T1000 (cell line): ENCODE measurements around the gene KLF7.

Experiments
- DNase-seq: peaks from one replicate; lab custom pipeline; 2025; ENCODE audit warnings: mixed read lengths; lab: John Stamatoyannopoulos, UW

KLF7 gene

GRCh38 chr2:207165121-207166038 is at the start of gene KLF7:
Gene KLF7 (minus strand): TSS chr2:207165948. CDS start chr2:207165568, 380 bp downstream.
- no peak for DNase-seq

DNA sequence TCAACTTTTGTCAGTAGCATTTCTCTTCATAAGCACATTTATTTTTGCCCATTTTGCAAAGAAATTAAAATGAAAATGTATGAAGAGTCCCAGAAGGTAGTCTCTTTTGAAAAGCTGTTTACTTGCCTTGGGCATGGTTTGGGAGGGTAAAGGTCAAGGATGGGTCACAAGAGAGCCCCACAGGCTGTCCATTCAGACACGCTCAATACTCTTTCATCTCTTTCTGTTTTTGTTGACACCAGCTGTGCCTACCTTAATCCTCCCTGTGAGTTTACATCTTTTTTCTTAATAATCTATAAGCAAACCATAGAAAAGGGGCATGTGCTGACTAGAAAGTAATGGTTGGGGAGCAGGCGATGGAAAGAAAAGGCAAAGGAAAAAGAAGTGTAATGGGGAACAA is 49.6 kb upstream of the KLF7 start:
- no peak for DNase-seq

GRCh38 chr2:207214446-207214845 is 48.7 kb upstream of the KLF7 start:
- no peak for DNase-seq

DNA sequence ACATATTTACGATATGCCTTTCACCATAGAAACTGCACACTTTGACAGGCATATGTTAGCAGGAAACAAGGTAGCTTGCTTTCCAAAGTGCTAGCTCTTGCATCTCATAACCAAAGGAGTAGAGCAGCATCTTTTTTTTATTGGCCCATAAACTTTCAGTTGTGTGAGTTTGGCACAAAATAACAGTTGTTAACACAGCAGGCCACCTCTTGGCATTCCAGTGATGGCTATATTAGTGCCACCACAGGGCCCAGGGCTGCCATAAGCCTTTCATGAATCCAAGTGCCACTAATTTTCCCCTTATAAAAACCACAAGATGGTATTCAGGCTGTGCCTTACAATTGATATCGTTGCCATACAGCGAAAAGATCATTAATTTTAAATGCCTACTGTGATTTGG is 40.3 kb upstream of the KLF7 start:
- DNase-seq: no peak

DNA sequence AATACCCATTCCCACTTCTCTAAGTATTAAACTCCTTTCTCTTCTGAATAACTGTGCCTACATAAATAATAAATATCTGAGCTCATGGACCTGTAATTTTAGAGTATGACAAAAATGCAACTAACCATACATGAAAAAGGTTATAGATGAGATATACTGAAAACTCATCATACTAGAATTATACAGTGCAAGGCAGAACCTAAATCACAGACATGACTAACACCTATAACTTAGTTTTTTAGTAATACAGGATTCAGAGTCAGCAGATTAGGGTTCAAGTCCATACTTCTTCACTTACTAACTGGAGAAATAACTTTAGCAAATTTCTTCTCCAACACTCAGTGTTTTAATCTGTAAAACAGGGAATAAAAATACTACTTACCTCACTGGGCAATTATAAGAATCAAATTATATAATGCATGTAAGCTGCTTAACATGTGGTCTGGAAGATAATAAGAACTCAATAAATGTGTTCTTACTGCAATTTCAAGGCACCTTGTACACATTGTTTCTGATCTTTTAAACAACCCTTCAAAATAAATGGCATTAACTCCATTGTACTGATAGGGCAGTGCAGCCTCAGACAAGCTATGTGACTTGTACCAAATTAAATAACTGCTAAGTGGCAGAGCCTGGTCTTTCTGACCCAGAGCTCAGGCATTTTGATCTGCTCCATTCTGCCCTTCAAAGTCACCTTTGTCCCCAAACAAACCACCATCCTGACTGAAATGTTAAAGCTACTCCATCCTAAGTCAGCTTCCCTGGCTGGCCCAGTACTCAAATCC is 39.6 kb upstream of the KLF7 start:
- DNase-seq: no peak

DNA sequence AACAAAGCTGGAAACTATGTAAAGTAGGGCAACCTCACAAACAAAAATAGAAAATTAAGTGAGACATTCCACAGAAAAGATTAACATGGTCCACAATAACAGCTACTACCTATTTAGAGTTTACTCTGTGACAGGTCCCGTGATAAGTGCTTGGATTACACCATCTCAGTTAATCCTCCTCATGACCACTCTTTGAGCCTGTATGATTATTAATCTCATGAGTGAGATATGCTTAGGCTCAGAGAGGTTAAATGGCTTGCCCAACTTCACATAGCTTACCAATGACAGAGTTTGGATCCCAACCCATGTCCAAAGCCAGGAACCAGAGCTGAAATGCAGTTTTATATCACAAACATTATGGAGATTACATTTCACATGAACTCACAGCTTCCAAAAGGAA is 37.3 kb upstream of the KLF7 start:
- DNase-seq: no peak

DNA sequence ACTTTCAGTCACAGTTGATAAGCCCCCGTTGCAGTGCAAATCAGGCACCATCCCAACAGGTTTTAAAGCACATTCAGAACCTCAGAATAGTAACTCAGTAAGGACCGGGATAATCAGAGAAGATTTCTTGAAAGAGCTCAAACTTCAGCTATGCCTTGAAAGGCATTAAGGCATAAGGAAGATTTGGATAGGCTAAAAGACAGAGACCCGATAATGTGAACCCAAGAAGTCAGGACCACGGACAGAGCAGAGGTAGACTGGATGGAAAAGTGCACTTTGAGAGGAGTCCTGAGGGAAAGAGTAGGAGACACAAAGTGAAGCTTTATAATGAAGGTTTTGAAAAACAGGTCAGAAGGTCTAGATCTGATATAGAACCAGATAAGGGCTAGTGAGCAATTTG is 36.9 kb upstream of the KLF7 start:
- peak; percentile 22 for DNase-seq

- no peak for DNase-seq
Measured at GRCh38 chr2:207201416-207201815, 35.7 kb upstream of the KLF7 start.

GRCh38 chr2:207200136-207200535 is 34.4 kb upstream of the KLF7 start:
- no peak for DNase-seq

DNA sequence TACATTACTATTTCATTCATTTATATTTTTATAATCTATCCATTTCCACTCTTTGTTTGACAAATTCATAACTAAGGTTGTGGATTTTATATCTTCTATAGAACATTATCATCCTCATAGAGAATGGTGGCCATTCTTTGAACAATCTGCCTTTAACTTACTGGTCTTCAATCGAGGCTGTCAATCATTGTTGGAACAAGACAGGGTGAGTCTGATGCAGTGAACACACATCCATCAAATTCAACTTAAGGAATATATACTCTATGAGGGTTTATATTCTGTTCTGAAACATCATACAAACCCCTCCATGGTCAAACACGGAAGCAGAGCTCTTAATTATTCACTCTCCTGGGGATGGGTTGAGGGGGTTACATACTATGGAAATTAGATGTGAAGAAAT is 28.3 kb upstream of the KLF7 start:
- DNase-seq: no peak

- no peak for DNase-seq
Measured at GRCh38 chr2:207188626-207189419, 23.1 kb upstream of the KLF7 start.

GRCh38 chr2:207185372-207185771 is 19.6 kb upstream of the KLF7 start:
- no peak for DNase-seq

- no peak for DNase-seq
Measured at GRCh38 chr2:207184768-207185167, 19.0 kb upstream of the KLF7 start.

DNA sequence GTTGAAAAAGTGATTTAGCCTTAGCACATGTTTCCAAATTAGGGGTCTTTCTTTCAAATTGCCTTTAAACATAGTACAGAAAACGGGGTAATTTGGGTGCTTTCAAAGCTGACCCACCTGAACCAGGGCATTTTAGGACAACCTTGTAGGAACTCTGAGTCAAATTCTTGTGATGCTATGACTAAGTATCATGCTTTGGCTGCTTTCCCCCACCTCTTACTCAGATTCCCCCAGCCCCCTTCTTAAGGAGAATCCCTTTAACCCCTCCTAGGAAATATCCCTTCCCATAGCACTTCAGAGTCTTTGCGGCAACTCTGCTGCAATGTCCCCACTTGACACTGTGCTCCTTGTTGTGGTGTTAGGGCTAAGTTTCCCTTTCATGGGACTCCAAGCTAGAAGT is 18.6 kb upstream of the KLF7 start:
- DNase-seq: no peak

DNA sequence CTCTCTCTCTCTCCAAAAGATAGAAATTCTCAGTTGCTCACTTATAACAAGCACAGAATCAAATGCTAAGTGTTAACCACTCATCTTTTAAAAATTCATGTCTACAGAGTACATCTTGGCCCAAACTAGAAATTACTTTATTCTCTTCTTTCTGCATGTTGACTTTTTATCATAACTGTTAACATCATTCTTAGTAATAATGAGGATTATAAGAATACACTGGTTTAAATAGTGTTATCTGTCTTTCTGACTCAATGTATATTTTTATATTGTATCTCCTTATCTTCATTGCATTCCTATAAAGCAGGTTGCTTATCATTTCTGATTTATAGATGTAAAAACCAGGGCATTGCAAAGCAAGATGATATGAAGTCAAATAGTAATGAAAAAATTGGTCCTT is 17.8 kb upstream of the KLF7 start:
- DNase-seq: no peak

DNA sequence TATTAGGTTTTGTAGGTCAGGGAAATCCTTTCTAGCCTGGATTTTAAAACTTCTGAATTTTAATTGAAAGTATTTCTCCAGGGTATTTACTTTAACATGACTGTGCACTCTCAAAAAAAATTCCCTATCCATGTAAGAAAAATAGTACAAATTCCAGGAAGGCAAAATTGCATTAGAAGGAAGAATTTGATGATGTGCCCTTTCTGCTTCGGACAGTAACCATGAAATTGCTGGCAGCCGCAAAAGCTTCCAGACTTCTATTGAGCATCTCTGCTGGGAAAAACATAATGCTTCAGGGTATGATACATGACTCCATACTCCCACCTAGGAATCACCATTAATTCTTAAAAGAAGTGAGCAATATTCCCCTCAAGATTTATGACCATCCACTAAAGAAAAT is 17.2 kb upstream of the KLF7 start:
- no peak for DNase-seq

DNA sequence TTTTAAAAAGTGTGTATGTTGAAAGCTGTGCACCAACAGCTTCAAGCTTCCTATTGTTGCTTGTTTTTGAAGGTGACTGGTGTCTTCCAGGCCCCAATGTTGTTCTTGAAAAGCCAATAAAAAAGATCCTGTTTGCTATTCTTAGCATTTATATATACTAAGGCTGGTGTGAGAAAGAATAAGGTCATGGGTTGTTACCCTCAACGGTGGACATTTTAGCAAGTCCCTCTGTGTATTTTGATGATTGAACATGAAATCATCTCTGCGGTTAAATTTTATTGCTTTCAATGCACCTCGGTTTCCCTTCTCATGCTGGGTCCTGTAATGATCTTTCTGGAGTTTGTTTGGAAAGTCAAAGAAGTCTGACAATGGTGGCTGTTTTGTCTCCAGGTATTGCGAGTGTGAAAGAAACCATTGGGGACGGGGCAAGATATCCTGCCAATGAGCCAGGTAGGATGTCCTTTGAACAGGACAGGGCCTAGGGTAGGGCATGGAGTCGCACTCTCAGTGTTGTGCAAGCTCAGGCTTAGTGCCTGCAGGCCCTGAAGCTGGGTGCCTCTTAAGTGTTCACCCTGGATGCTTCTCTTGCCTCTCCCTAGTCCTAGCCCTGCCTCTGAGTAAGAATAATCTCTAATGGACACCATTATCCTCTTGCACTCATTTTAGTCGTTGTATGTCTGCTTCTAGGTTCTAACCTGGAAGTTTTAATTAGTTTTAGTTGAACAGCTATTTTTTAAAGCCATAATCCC is 16.0 kb upstream of the KLF7 start:
- no peak for DNase-seq

DNA sequence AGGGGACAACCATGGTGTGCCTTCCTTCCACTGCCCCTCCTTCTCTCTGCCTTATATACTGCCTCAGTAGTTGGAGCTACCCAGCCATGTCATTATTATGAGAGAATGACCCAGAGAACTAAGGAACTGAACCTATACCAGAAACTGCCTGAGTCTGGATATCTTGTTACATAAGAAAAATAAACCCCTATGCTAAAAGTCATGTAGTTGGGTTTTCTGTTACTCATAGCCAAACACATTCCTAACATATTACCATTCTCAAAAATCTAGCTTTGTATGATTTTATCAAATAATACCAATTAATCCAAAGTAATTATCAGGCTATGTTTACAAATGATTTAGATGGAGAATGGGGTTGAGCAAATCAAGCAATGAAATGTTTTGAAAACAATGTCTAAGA is 15.0 kb upstream of the KLF7 start:
- DNase-seq: no peak

- no peak for DNase-seq
Measured at GRCh38 chr2:207176247-207176646, 10.5 kb upstream of the KLF7 start.

DNA sequence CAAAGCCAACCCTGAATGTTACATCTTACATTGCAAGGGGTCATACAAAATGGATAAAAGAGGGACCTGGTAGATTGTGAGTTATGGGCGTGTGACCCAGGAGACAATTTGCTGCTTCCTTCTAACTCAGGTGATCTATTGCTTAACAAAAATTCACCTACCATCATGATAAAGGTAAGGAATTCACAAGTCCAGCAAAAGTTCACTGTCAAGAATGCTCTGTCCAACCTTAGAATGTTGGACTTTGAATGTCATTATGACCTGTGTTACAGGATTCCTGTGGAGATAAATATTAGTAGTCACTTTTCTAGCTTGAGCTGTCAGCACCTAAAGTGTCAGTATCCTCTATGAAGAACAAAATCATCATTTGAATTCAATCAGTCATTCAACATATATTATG is 7.9 kb upstream of the KLF7 start:
- DNase-seq: no peak

DNA sequence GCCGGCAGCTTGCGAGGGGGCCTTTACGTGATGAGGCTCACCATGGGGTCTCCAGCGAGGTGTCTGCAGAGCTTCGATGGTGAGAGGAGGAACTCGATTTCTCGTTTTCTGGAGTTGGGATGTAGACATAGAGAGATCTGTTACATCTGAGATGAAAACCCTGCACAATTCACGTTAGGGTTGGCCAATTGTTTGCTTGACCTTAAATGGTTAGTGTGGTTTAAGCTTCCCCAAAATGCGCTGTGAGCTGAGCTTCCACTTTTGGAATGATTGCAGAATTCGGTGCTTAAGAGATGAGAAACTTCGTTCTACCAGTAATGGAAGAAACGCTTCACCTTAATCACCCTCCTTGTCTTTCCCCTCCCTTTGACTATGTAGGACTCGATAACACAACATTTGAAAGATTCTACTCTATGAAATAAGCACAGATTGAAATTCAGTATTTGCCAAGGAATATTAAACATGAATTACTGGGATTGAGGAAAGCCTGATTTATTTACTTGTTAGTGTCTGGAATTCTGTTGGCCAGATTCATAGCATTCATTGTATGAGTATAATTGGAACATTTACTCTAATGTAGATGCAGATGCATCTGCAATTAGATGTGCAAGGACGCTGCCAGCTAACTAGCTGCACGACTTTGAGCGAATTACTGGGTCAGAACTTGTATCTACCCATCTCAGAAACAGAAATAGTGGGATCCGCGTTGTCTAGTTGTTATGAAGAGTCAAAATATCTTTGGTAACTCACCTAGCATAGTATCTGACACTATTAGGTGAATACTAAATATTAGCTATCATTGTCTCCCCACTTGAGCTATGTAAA is 1.6 kb upstream of the KLF7 start:
- DNase-seq: no peak
